NCI-H1092 treated with DMSO at 0.1 percent for 48 hours (cell line): ENCODE results near the gene THEMIS.
"Not testable (repeated sequence)": the region's sequence is repeated elsewhere in the genome, so short reads cannot be mapped to it uniquely, and the experiment has no call there.

Experiments used
- DNase-seq: peaks from one replicate; lab custom pipeline; 2025; lab: John Stamatoyannopoulos, UW

Gene THEMIS

GRCh38 chr6:127900935-127901334 lies at the start of gene THEMIS:
Gene THEMIS, minus strand, starts transcription at chr6:127901058. Its CDS starts 126 bp downstream, at chr6:127900932.
- DNase-seq = no peak

GRCh38 chr6:127949251-127949650 lies 48.4 kb upstream of the THEMIS start:
- no peak for DNase-seq

GRCh38 chr6:127946388-127946787 lies 45.5 kb upstream of the THEMIS start:
- DNase-seq = no peak

GRCh38 chr6:127945434-127946097 lies 44.7 kb upstream of the THEMIS start:
- no peak for DNase-seq

- no peak for DNase-seq
Observed at GRCh38 chr6:127941228-127941627, 40.4 kb upstream of the THEMIS start.

- no peak for DNase-seq
Observed at GRCh38 chr6:127939442-127940066, 38.7 kb upstream of the THEMIS start.

GRCh38 chr6:127938701-127939100 lies 37.8 kb upstream of the THEMIS start:
- no peak for DNase-seq

GRCh38 chr6:127937747-127938146 lies 36.9 kb upstream of the THEMIS start:
- no peak for DNase-seq

- DNase-seq = no peak
Observed at GRCh38 chr6:127937102-127937501, 36.2 kb upstream of the THEMIS start.

- no peak for DNase-seq
Observed at GRCh38 chr6:127934956-127935355, 34.1 kb upstream of the THEMIS start.

- no peak for DNase-seq
Observed at GRCh38 chr6:127933852-127934840, 33.3 kb upstream of the THEMIS start.

- no peak for DNase-seq
Observed at GRCh38 chr6:127933137-127933536, 32.3 kb upstream of the THEMIS start.

- no peak for DNase-seq
Observed at GRCh38 chr6:127932708-127933107, 31.9 kb upstream of the THEMIS start.

- not testable (repeated sequence) for DNase-seq
Observed at GRCh38 chr6:127926441-127926840, 25.6 kb upstream of the THEMIS start.

GRCh38 chr6:127924440-127924839 lies 23.6 kb upstream of the THEMIS start:
- no peak for DNase-seq

- DNase-seq = no peak
Observed at GRCh38 chr6:127924031-127924430, 23.2 kb upstream of the THEMIS start.

GRCh38 chr6:127923135-127923534 lies 22.3 kb upstream of the THEMIS start:
- no peak for DNase-seq

- DNase-seq = no peak
Observed at GRCh38 chr6:127921982-127922381, 21.1 kb upstream of the THEMIS start.

- DNase-seq = no peak
Observed at GRCh38 chr6:127920804-127921203, 19.9 kb upstream of the THEMIS start.

GRCh38 chr6:127918506-127919427 lies 17.9 kb upstream of the THEMIS start:
- no peak for DNase-seq

GRCh38 chr6:127917766-127918165 lies 16.9 kb upstream of the THEMIS start:
- DNase-seq = no peak

GRCh38 chr6:127914240-127914639 lies 13.4 kb upstream of the THEMIS start:
- DNase-seq = no peak
